ENCODE measurements around the gene GSE1.

The GSE1 gene

DNA sequence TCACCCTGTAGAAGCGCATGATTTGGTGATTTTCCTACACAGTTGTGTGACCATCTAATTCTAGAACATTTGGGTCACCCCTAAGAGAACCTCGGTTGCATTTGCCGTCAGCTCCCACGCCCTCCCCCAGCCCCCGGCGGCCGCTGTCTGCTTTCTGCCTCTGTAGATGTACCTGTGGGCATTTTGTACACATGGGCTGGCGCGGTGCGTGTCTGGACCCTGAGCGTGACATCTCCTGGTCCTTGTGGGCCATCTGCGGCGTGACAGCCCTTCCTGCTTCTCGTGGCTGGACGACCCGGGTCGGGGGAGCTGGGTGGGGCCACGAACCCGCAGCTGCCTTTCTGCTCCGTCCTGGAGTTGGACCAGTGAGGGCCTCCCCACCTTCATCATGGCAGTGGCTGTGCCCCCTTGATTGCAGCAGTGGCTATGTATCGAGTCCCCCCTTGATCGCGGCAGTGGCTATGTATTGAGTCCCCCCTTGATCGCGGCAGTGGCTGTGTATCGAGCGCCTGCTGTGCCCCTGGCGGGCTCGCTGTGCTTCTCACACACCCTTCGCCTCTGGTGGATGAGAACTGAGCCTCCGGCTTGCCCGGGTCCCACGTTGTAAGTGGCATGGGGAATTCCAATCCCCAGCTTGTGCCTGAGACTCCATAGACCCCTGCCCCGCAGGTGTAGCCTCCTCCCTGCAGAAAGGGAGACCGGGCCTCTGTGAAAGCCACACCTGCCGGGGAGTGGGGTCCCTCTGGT, 24.1 kb downstream of the GSE1 start:
- TF ChIP-seq, protein P1, sequence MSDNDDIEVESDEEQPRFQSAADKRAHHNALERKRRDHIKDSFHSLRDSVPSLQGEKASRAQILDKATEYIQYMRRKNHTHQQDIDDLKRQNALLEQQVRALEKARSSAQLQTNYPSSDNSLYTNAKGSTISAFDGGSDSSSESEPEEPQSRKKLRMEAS (IDR thresholded peaks at IDR 0.05; ENCODE audit: low read depth, low read length), result no peak
- TF ChIP-seq MYC (IDR thresholded peaks at IDR 0.05; ENCODE audit: low read depth, low read length), result no peak
- TF ChIP-seq, protein P2, sequence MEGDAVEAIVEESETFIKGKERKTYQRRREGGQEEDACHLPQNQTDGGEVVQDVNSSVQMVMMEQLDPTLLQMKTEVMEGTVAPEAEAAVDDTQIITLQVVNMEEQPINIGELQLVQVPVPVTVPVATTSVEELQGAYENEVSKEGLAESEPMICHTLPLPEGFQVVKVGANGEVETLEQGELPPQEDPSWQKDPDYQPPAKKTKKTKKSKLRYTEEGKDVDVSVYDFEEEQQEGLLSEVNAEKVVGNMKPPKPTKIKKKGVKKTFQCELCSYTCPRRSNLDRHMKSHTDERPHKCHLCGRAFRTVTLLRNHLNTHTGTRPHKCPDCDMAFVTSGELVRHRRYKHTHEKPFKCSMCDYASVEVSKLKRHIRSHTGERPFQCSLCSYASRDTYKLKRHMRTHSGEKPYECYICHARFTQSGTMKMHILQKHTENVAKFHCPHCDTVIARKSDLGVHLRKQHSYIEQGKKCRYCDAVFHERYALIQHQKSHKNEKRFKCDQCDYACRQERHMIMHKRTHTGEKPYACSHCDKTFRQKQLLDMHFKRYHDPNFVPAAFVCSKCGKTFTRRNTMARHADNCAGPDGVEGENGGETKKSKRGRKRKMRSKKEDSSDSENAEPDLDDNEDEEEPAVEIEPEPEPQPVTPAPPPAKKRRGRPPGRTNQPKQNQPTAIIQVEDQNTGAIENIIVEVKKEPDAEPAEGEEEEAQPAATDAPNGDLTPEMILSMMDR (IDR thresholded peaks at IDR 0.05; ENCODE audit: low read depth, low read length), result no peak
- TF ChIP-seq POLR2A (IDR thresholded peaks at IDR 0.05; ENCODE audit: extremely low read depth, insufficient read length), result no peak
- no peak for DNase-seq (ENCODE audit: low read depth)
- H3K4me3 ChIP-seq (ENCODE audit: low read depth, low read length), result no peak overlapping the region

DNA sequence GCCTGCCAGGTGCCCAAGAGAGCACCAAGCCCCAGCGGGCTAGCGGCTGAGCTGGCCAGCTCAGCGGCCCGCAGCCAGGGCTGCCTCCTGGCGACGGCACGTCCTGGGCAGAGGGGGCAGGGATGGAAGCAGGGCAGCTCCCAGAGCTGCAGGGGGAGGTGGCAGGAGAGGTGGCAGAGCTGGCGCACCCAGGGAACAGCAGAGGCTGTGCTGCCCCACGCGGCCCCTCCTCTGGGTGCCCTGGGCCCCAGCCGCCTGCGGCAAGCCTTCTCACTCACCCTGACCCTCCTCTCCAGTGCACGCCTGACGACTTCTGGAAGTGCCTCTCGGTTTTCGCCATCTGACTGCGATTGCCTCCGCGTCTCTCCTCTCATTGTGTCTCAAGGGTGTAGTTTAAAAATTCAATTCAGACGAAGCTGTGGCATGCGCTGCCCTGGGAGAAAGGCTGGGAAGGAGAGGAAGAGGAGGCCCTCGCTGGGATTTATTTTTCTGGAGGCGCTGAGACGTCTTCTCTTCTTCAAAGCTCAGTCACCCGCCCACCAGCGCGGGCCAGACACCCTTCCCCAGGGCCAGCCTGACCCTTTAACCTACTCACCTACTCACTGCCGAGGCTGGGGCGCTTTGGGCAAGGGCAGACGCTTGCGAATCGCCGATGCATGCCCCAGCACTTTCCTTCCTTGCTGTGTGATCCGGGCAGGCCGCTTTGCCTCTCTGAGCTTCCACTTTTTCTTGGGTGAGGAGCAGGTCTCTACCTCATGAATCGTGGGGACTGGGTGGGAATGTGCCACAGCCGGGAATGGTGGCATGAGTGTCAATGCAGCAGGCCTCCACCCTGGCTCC, 24.9 kb downstream of the GSE1 start:
- TF ChIP-seq MYC (IDR thresholded peaks at IDR 0.05; ENCODE audit: low read depth, low read length) (no peak), POLR2A (IDR thresholded peaks at IDR 0.05; ENCODE audit: extremely low read depth, insufficient read length) (no peak)
- TF ChIP-seq, protein P1 (IDR thresholded peaks at IDR 0.05; ENCODE audit: low read depth, low read length), result no peak
- TF ChIP-seq, protein P2 (IDR thresholded peaks at IDR 0.05; ENCODE audit: low read depth, low read length), result no peak
- no peak overlapping the region for H3K4me3 ChIP-seq (ENCODE audit: low read depth, low read length)
- no peak for DNase-seq (ENCODE audit: low read depth)

DNA sequence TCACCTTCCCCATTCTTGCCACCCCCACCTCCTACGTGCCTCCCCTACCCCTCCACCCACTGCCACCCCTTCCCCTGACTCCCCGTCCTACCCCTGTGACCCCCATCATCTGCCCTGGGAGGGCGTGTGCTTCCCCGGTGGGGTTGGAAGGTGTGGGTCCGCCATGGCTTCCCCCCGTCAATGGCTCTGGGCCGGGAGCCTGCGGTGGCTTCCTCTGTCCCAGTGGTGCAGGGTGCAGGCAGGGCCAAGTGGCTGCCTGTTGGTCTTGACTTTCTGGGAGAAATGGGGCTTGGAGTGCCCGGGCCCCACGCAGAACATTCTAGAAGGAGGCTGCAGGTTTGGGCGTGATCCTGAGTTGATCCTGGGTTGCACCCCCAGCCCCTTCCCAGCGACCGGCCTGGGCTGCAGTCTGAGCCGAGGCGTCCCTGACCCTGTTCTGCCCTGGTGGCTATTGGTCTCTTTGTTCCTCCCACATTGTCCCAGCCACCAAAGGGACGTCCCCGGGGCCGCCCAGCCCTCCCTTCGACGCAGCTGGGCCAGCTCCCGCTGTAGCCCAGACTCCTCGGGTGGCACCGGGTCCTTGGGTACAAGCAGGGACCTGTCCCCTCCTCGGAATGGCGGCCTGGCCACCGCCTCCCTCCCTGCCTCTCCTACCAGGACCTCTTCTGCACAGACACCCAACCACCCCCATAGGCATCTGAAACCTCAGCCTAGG, 25.7 kb downstream of the GSE1 start:
- TF ChIP-seq, protein P1 (IDR thresholded peaks at IDR 0.05; ENCODE audit: low read depth, low read length), result no peak
- TF ChIP-seq MYC (IDR thresholded peaks at IDR 0.05; ENCODE audit: low read depth, low read length), result no peak
- TF ChIP-seq POLR2A (IDR thresholded peaks at IDR 0.05; ENCODE audit: extremely low read depth, insufficient read length), result no peak
- TF ChIP-seq, protein P2 (IDR thresholded peaks at IDR 0.05; ENCODE audit: low read depth, low read length), result no peak
- no peak for DNase-seq (ENCODE audit: low read depth)

DNA sequence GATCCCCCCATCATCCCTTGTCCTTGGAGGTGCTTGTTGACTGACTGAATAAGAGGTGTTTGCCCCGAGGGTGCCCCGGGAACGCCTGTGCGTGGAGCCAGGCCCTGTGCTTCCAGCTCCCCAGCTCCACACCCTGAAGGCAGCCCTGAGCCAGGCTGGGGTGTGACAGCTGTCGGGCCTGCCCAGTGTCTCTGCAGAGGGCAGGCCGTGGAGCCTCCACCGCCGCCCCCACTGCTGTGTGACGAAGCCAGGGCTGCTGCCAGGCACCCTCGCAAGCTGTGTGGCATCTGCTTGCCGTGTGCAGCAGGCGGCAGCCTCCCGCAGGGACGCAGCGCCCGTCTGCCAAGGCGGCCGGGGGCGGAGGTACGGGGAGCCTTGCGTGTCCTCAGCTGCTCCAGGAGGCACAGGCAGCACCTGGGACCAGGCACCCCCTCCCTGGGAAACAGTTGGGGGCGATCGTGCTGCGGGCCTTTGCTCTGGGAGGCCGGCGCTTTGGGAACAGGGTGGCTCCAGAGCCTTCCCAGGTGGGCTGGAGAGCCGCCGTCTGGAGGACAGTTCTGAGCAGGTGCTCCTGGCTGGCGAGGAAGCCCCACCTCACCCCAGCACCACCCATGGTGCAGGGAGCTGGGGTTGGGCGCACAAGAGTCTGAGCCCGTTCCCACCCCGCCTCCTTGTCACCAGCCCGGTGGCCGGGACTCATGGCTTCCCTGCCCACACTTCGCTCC, 26.6 kb downstream of the GSE1 start:
- TF ChIP-seq, protein P2 (IDR thresholded peaks at IDR 0.05; ENCODE audit: low read depth, low read length), result no peak
- TF ChIP-seq MYC (IDR thresholded peaks at IDR 0.05; ENCODE audit: low read depth, low read length) (no peak), POLR2A (IDR thresholded peaks at IDR 0.05; ENCODE audit: extremely low read depth, insufficient read length) (no peak)
- TF ChIP-seq, protein P1 (IDR thresholded peaks at IDR 0.05; ENCODE audit: low read depth, low read length), result no peak
- DNase-seq (ENCODE audit: low read depth), result no peak
- no peak overlapping the region for H3K4me3 ChIP-seq (ENCODE audit: low read depth, low read length)

More for the DNA sequence above, 25.7 kb downstream of the GSE1 start:
- no peak overlapping the region for H3K4me3 ChIP-seq (ENCODE audit: low read depth, low read length)

DNA sequence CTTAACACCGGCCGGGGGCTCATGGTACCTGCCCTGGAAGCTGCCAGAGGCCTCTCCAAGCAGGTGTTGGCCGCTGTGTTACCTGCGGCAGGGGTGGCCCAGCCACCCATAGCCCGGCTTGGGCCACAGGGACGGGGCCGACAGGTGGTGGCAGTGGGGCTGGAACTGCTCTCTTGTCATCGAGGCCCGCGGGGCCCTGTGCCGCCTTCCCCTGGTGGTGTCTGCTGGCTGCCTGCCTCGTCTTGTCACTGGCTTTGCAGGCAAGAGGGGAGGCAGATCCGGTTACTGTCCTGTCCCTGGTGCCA, 27.1 kb downstream of the GSE1 start:
- no peak overlapping the region for H3K4me3 ChIP-seq (ENCODE audit: low read depth, low read length)
- no peak for TF ChIP-seq POLR2A (IDR thresholded peaks at IDR 0.05; ENCODE audit: extremely low read depth, insufficient read length)
- no peak for TF ChIP-seq MYC (IDR thresholded peaks at IDR 0.05; ENCODE audit: low read depth, low read length)
- TF ChIP-seq, protein P1 (IDR thresholded peaks at IDR 0.05; ENCODE audit: low read depth, low read length), result no peak
- TF ChIP-seq, protein P2 (IDR thresholded peaks at IDR 0.05; ENCODE audit: low read depth, low read length), result no peak
- DNase-seq (ENCODE audit: low read depth), result no peak

Measured in NB4 (cell line).